Measurements from ENCODE around the gene PARD3. TPM values are rescaled to one million over a fixed set of nuclear protein-coding genes. Genes with fewer than 3 reads are reported as not detected.

The PARD3 gene
- total RNA-seq, 1 experiment from 2014 or later = 57.4 TPM

DNA sequence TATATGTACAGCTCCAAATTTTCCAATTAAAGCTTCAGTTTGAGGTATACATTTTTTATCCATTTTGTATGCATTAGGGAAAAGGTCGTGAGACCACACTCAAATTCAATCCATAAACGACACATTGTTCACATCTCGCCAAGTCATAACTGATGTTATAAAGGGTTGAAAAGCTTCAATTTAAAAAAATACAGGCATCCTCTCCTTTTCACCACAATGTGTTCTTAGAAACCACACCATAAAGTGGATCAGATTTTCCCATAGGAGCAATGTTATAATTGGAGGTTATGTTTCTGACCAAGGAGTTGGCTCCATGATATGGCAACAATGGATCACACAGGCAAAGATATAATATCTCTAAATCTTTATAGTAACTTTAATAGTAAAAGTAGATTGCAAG, 663.6 kb downstream of the PARD3 start:
- Histone ChIP-seq H2AFZ (no peak overlapping the region), H3K4me2 (no peak overlapping the region), H3F3A (ENCODE audit: insufficient read depth, low read depth) (no peaks in the 10 kb centered on the region), H4K20me1 (ENCODE audit: insufficient read depth) (no peaks in the 10 kb centered on the region), H3K4me1 (replicated peaks; ENCODE audit: insufficient read depth) (no peaks in the 10 kb centered on the region), H3K9me2 (ENCODE audit: insufficient read depth) (no peaks in the 10 kb centered on the region), H3K36me3 (ENCODE audit: low read depth) (no peaks in the 10 kb centered on the region), H3K27ac (no peak overlapping the region), H3K4me3 (no peak overlapping the region), H3K9me3 (ENCODE audit: insufficient read depth, low read depth) (no peaks in the 10 kb centered on the region), H3K27me3 (ENCODE audit: insufficient read depth, low read depth) (no peaks in the 10 kb centered on the region), H3K79me2 (ENCODE audit: low read depth) (no peaks in the 10 kb centered on the region)
- DNase-seq = no peak
- TF ChIP-seq CTCF (conservative IDR thresholded peaks at IDR 0.05) = no peak
- no peak for TF ChIP-seq EZH2 (IDR thresholded peaks at IDR 0.05; ENCODE audit: low read depth)
- BruUV-seq (replicated peaks) = no TSS peak
- intact Hi-C loops (cut with micrococcal nuclease; ENCODE audit: unreplicated experiment) = no loop called here
- ChIA-PET POLR2A (ENCODE audit: unreplicated experiment) (interaction anchor here (0.5 kb wide), 1 partner anchor 10 kb away, joined by 3 read pairs; no protein-coding TSS in a partner anchor), CTCF (no interaction called here)

DNA sequence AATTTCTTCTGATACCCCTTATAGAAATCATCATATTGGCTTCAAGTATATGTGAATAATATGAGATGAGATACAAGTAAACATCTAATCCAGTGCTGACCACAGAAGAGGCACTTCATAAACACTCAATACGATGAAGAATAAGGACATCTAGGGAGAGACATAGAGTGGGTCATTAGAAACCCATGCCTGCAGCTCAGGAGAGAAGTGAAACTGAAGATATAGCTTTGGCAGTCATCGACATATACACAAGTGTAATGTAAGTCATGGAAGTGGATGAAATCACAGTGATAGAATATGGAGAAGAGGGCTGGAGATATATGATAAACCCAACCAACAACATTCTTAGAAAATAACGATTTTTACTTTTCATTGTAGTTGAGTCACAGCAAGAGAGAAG, 665.0 kb downstream of the PARD3 start:
- Histone ChIP-seq H3K27ac (no peak overlapping the region), H3K79me2 (ENCODE audit: low read depth) (no peaks in the 10 kb centered on the region), H3K4me1 (replicated peaks; ENCODE audit: insufficient read depth) (no peaks in the 10 kb centered on the region), H3F3A (ENCODE audit: insufficient read depth, low read depth) (no peaks in the 10 kb centered on the region), H3K9me3 (ENCODE audit: insufficient read depth, low read depth) (no peaks in the 10 kb centered on the region), H3K27me3 (ENCODE audit: insufficient read depth, low read depth) (no peaks in the 10 kb centered on the region), H3K4me3 (no peak overlapping the region), H3K9me2 (ENCODE audit: insufficient read depth) (no peaks in the 10 kb centered on the region), H3K36me3 (ENCODE audit: low read depth) (no peaks in the 10 kb centered on the region), H3K4me2 (no peak overlapping the region), H2AFZ (no peak overlapping the region), H4K20me1 (ENCODE audit: insufficient read depth) (no peaks in the 10 kb centered on the region)
- BruUV-seq (replicated peaks) = no TSS peak
- POLR2A ChIA-PET (ENCODE audit: unreplicated experiment) = no interaction called here
- CTCF ChIA-PET = no interaction called here
- TF ChIP-seq EZH2 (IDR thresholded peaks at IDR 0.05; ENCODE audit: low read depth) = no peak
- no peak for TF ChIP-seq CTCF (conservative IDR thresholded peaks at IDR 0.05)
- DNase-seq = no peak
- intact Hi-C loops (cut with micrococcal nuclease; ENCODE audit: unreplicated experiment) = no loop called here

DNA sequence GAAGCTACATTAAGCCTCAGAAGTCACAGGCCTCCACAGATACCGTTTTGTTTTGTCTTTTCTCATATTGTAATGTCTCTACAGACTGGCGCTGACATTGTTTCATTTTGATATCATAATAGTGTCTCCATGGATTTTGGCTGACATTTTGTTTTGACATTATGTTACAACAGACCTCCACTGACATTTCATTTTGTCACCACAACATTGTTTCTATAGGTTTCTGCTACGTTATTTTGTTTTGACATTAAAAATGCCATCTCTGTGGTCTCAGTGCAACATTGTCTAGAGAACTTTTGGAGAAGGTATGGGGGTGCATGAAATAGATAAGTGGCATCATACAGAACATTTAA, 666.8 kb downstream of the PARD3 start:
- Histone ChIP-seq H3K27ac (no peak overlapping the region), H2AFZ (no peak overlapping the region), H3K36me3 (ENCODE audit: low read depth) (no peaks in the 10 kb centered on the region), H3K4me1 (replicated peaks; ENCODE audit: insufficient read depth) (no peaks in the 10 kb centered on the region), H3K4me2 (no peak overlapping the region), H4K20me1 (ENCODE audit: insufficient read depth) (no peaks in the 10 kb centered on the region), H3K9me3 (ENCODE audit: insufficient read depth, low read depth) (no peaks in the 10 kb centered on the region), H3K27me3 (ENCODE audit: insufficient read depth, low read depth) (no peaks in the 10 kb centered on the region), H3K4me3 (no peak overlapping the region), H3K9me2 (ENCODE audit: insufficient read depth) (no peaks in the 10 kb centered on the region), H3F3A (ENCODE audit: insufficient read depth, low read depth) (no peaks in the 10 kb centered on the region), H3K79me2 (ENCODE audit: low read depth) (no peaks in the 10 kb centered on the region)
- TF ChIP-seq CTCF (conservative IDR thresholded peaks at IDR 0.05) = no peak
- TF ChIP-seq EZH2 (IDR thresholded peaks at IDR 0.05; ENCODE audit: low read depth) = no peak
- no peak for DNase-seq
- CTCF ChIA-PET = no interaction called here
- intact Hi-C loops (cut with micrococcal nuclease; ENCODE audit: unreplicated experiment) = no loop called here
- BruUV-seq (replicated peaks) = no TSS peak
- POLR2A ChIA-PET (ENCODE audit: unreplicated experiment) = no interaction called here
